HepG2 (cell line): ENCODE data around the gene QSER1.

ENCODE experiments used
- AGO2 ChIP-seq: fragments of 200-400 bp; formaldehyde crosslinking; optimal IDR thresholded peaks from 2 replicates; pipeline ENCODE3; 2017; ENCODE audit warnings: mild to moderate bottlenecking, low read depth, low read length, moderate library complexity
- RXRA ChIP-seq: sonication (generic); formaldehyde crosslinking; IDR thresholded peaks from 2 replicates; pipeline ENCODE4 v1.5.1; 2020; ENCODE audit warnings: missing genetic modification reagents
- SMAD3 ChIP-seq: sonication (generic); formaldehyde crosslinking; IDR thresholded peaks from 2 replicates; pipeline ENCODE4 v1.4.0; 2020; ENCODE audit warnings: missing genetic modification reagents
- ZBTB20 ChIP-seq: sonication (generic); formaldehyde crosslinking; IDR thresholded peaks from 2 replicates; pipeline ENCODE4 v1.8.1; 2023; ENCODE audit warnings: missing genetic modification reagents, low read depth, mild to moderate bottlenecking, borderline replicate concordance
- TF ChIP-seq, protein P1 (sequence below): sonication (generic); formaldehyde crosslinking; IDR thresholded peaks from 2 replicates; pipeline ENCODE4 v1.8.1; 2023; ENCODE audit warnings: mild to moderate bottlenecking, missing genetic modification reagents

DNA sequence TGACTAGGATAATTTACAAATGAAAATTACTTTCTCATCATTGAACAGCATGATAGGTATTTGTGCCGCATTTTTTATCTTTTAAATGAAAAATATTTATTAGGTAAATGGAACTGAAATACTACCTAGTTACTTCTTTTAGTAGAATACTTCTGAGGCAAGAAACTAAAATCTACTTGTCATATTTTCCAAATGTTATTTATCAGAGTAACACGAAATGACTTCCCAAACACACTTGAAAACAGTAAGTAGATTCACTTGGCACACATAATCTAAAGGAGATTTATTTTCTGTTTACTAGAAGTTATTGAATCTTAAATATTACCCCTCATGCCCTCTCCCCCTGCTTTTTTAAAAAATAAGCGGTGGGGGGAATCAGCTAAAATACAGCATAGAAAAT is 2.3 kb downstream of the QSER1 start:
- TF ChIP-seq AGO2 (no peak), SMAD3 (CRISPR knock-in tag) (no peak), RXRA (CRISPR knock-in tag) (no peak), ZBTB20 (CRISPR knock-in tag) (no peak)
- TF ChIP-seq, protein P1, sequence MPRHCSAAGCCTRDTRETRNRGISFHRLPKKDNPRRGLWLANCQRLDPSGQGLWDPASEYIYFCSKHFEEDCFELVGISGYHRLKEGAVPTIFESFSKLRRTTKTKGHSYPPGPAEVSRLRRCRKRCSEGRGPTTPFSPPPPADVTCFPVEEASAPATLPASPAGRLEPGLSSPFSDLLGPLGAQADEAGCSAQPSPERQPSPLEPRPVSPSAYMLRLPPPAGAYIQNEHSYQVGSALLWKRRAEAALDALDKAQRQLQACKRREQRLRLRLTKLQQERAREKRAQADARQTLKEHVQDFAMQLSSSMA (CRISPR knock-in tag) = no peak
